SU-DHL-6 (cell line): ENCODE data around the gene DPY19L1.
"Not testable (repeated sequence)": the region's sequence is repeated elsewhere in the genome, so short reads cannot be mapped to it uniquely, and the experiment has no call there.

Experiments used
- EZH2phosphoT487 ChIP-seq: fragments of 200-600 bp; sonication (generic), shearing (Covaris generic); conservative IDR thresholded peaks from 2 replicates; pipeline ENCODE4 v1.6.1; 2018; ENCODE audit warnings: mild to moderate bottlenecking, antibody characterized with exemption, low read length, moderate library complexity, mixed read lengths
- TF ChIP-seq, protein P1 (sequence below): fragments of 200-600 bp; sonication (generic); IDR thresholded peaks from one replicate; pipeline ENCODE4 v1.5.1; 2017; ENCODE audit warnings: antibody characterized with exemption, mild to moderate bottlenecking, low read length, moderate library complexity; ENCODE audit not compliant: insufficient read depth, poor library complexity, severe bottlenecking

DNA sequence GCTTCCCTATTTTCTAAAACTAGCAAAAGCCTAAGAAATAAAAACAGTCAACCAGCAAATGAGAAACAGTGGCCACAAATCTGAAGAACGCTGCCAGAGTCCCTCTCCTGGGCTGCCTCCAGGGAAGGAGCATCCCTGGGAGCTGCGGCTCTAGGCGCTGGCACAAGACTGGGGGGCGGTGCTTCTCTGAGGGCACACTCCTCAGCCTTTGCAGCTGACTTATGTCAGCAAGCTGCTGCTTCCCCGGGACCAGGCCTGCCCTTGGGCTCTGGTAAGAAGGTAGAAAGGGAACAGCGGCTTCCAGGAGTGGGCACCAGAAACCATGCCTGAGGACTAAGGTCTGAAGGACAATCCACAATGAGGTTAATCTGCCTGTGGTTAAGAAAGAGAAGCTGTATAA is 107.5 kb downstream of the DPY19L1 start:
- TF ChIP-seq, protein P1, sequence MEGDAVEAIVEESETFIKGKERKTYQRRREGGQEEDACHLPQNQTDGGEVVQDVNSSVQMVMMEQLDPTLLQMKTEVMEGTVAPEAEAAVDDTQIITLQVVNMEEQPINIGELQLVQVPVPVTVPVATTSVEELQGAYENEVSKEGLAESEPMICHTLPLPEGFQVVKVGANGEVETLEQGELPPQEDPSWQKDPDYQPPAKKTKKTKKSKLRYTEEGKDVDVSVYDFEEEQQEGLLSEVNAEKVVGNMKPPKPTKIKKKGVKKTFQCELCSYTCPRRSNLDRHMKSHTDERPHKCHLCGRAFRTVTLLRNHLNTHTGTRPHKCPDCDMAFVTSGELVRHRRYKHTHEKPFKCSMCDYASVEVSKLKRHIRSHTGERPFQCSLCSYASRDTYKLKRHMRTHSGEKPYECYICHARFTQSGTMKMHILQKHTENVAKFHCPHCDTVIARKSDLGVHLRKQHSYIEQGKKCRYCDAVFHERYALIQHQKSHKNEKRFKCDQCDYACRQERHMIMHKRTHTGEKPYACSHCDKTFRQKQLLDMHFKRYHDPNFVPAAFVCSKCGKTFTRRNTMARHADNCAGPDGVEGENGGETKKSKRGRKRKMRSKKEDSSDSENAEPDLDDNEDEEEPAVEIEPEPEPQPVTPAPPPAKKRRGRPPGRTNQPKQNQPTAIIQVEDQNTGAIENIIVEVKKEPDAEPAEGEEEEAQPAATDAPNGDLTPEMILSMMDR = not testable (repeated sequence)
- not testable (repeated sequence) for TF ChIP-seq EZH2phosphoT487
